ENCODE data around the gene KRT2.

The KRT2 gene

GRCh38 chr12:52651726-52652261 lies at the start of gene KRT2:
Gene KRT2 (minus strand): TSS chr12:52652211. CDS start chr12:52652142, 69 bp downstream.
- no peak for DNase-seq

- DNase-seq = no peak
Observed at GRCh38 chr12:52701281-52701680, 49.3 kb upstream of the KRT2 start.

- DNase-seq = no peak
Observed at GRCh38 chr12:52699960-52700359, 47.9 kb upstream of the KRT2 start.

- no peak for DNase-seq
Observed at GRCh38 chr12:52699373-52699772, 47.4 kb upstream of the KRT2 start.

- no peak for DNase-seq
Observed at GRCh38 chr12:52698651-52699340, 46.8 kb upstream of the KRT2 start.

- DNase-seq = no peak
Observed at GRCh38 chr12:52697058-52697582, 45.1 kb upstream of the KRT2 start.

GRCh38 chr12:52696588-52696987 lies 44.6 kb upstream of the KRT2 start:
- no peak for DNase-seq

GRCh38 chr12:52695039-52695438 lies 43.0 kb upstream of the KRT2 start:
- DNase-seq = no peak

GRCh38 chr12:52694151-52694550 lies 42.1 kb upstream of the KRT2 start:
- DNase-seq = no peak

GRCh38 chr12:52693261-52693660 lies 41.2 kb upstream of the KRT2 start:
- DNase-seq = no peak

GRCh38 chr12:52692254-52692653 lies 40.2 kb upstream of the KRT2 start:
- DNase-seq = no peak

GRCh38 chr12:52691841-52692150 lies 39.8 kb upstream of the KRT2 start:
- no peak for DNase-seq

- no peak for DNase-seq
Observed at GRCh38 chr12:52691076-52691840, 39.2 kb upstream of the KRT2 start.

- DNase-seq = no peak
Observed at GRCh38 chr12:52690351-52691075, 38.5 kb upstream of the KRT2 start.

- DNase-seq = no peak
Observed at GRCh38 chr12:52689936-52690335, 37.9 kb upstream of the KRT2 start.

GRCh38 chr12:52689239-52689638 lies 37.2 kb upstream of the KRT2 start:
- no peak for DNase-seq

GRCh38 chr12:52688481-52688880 lies 36.5 kb upstream of the KRT2 start:
- DNase-seq = no peak

- DNase-seq = no peak
Observed at GRCh38 chr12:52687497-52688385, 35.7 kb upstream of the KRT2 start.

- no peak for DNase-seq
Observed at GRCh38 chr12:52686756-52687487, 34.9 kb upstream of the KRT2 start.

GRCh38 chr12:52686063-52686462 lies 34.1 kb upstream of the KRT2 start:
- DNase-seq = no peak

GRCh38 chr12:52685406-52685890 lies 33.4 kb upstream of the KRT2 start:
- DNase-seq = no peak

- no peak for DNase-seq
Observed at GRCh38 chr12:52684431-52684830, 32.4 kb upstream of the KRT2 start.
